ENCODE results near the gene FTMT. TPM values are rescaled to one million over a fixed set of nuclear protein-coding genes. Genes with fewer than 3 reads are reported as not detected.

FTMT gene
- total RNA-seq, 4 donors from 2014 or later = not detected

GRCh38 chr5:121862801-121863200 is 11.1 kb downstream of the FTMT start:
- Histone ChIP-seq H3K4me1 (no peaks in the 10 kb centered on the region), H3K27ac (no peak overlapping the region), H3K27me3 (no peaks in the 10 kb centered on the region), H3K36me3 (no peaks in the 10 kb centered on the region), H3K4me3 (no peak overlapping the region), H3K9me3 (no peaks in the 10 kb centered on the region)
- TF ChIP-seq POLR2A (IDR thresholded peaks at IDR 0.05) (no peak), CTCF (IDR thresholded peaks at IDR 0.05) (no peak)
- intact Hi-C loops (cut with DNase I; ENCODE audit: low total_unique reads) = no loop called here
- no peak for DNase-seq

- H3K9me3 ChIP-seq = no peaks in the 10 kb centered on the region
- no peak for DNase-seq
- intact Hi-C loops (cut with DNase I; ENCODE audit: low total_unique reads) = no loop called here
- TF ChIP-seq CTCF (IDR thresholded peaks at IDR 0.05) (no peak), POLR2A (IDR thresholded peaks at IDR 0.05) (no peak)
- no peaks in the 10 kb centered on the region for H3K27me3 ChIP-seq
- H3K36me3 ChIP-seq = no peaks in the 10 kb centered on the region
- no peak overlapping the region for H3K4me3 ChIP-seq
- H3K4me1 ChIP-seq = no peaks in the 10 kb centered on the region
- no peak overlapping the region for H3K27ac ChIP-seq
Measured at GRCh38 chr5:121863753-121864285, 12.1 kb downstream of the FTMT start.

GRCh38 chr5:121867403-121867802 is 15.7 kb downstream of the FTMT start:
- Histone ChIP-seq H3K27ac (no peak overlapping the region), H3K4me3 (no peak overlapping the region), H3K4me1 (no peaks in the 10 kb centered on the region), H3K9me3 (no peaks in the 10 kb centered on the region), H3K36me3 (no peaks in the 10 kb centered on the region), H3K27me3 (no peaks in the 10 kb centered on the region)
- intact Hi-C loops (cut with DNase I; ENCODE audit: low total_unique reads) = no loop called here
- no peak for TF ChIP-seq POLR2A (IDR thresholded peaks at IDR 0.05)
- no peak for TF ChIP-seq CTCF (IDR thresholded peaks at IDR 0.05)
- DNase-seq = no peak

DNA sequence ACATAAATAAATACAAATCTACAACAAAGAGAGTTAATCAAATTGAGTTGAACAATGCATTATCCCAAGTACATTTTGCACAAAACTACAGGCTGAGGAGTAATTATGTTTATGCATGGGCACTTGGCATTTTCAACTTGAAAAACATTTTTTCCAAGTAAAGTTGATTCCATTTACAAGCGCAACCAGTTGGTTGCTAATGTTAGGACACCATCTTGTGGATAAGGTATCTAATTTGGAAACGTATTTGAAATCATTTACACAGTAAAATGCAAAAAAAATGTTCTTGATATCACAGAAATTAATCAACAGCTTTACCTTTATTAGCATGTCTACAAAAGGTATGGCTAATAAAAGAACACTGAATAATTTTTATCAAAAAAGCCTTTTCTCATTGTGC is 18.8 kb downstream of the FTMT start:
- Histone ChIP-seq H3K4me3 (no peak overlapping the region), H3K9me3 (no peaks in the 10 kb centered on the region), H3K4me1 (no peaks in the 10 kb centered on the region), H3K27ac (no peak overlapping the region), H3K27me3 (no peaks in the 10 kb centered on the region), H3K36me3 (no peaks in the 10 kb centered on the region)
- TF ChIP-seq CTCF (IDR thresholded peaks at IDR 0.05) (no peak), POLR2A (IDR thresholded peaks at IDR 0.05) (no peak)
- DNase-seq = no peak
- intact Hi-C loops (cut with DNase I; ENCODE audit: low total_unique reads) = no loop called here

GRCh38 chr5:121872856-121873255 is 21.2 kb downstream of the FTMT start:
- H3K4me3 ChIP-seq = no peak overlapping the region
- H3K4me1 ChIP-seq = no peaks in the 10 kb centered on the region
- H3K9me3 ChIP-seq = no peaks in the 10 kb centered on the region
- H3K27me3 ChIP-seq = no peaks in the 10 kb centered on the region
- no peaks in the 10 kb centered on the region for H3K36me3 ChIP-seq
- DNase-seq = no peak
- H3K27ac ChIP-seq = no peak overlapping the region
- intact Hi-C loops (cut with DNase I; ENCODE audit: low total_unique reads) = no loop called here
- TF ChIP-seq POLR2A (IDR thresholded peaks at IDR 0.05) = no peak

DNA sequence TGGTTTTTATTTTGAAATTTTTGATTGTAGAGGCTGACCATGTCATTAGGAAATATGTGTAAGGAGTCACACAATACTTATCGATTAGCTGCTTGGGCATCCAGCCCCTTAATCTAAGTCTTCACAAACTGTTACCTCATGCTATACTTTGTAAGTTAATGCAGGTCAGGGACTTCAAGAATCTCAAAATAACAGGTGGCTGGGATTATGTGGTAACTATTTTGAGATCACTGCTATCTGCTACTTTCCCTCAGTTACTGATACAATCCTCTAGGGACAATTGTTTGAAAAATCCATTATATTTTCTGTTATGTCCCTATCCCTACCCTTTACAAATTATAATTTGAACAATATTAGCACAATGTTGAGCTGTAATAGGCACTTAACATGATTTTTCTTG is 21.7 kb downstream of the FTMT start:
- Histone ChIP-seq H3K27me3 (no peaks in the 10 kb centered on the region), H3K4me3 (no peak overlapping the region), H3K36me3 (no peaks in the 10 kb centered on the region), H3K27ac (no peak overlapping the region), H3K9me3 (no peaks in the 10 kb centered on the region), H3K4me1 (no peaks in the 10 kb centered on the region)
- TF ChIP-seq CTCF (IDR thresholded peaks at IDR 0.05) (no peak), POLR2A (IDR thresholded peaks at IDR 0.05) (no peak)
- no peak for DNase-seq
- intact Hi-C loops (cut with DNase I; ENCODE audit: low total_unique reads) = no loop called here

All from uterus (tissue), 4 donors.